ENCODE measurements around the gene C10orf90. TPM values are rescaled to one million over a fixed set of nuclear protein-coding genes. Genes with fewer than 3 reads are reported as not detected.

C10orf90 gene, protein sequence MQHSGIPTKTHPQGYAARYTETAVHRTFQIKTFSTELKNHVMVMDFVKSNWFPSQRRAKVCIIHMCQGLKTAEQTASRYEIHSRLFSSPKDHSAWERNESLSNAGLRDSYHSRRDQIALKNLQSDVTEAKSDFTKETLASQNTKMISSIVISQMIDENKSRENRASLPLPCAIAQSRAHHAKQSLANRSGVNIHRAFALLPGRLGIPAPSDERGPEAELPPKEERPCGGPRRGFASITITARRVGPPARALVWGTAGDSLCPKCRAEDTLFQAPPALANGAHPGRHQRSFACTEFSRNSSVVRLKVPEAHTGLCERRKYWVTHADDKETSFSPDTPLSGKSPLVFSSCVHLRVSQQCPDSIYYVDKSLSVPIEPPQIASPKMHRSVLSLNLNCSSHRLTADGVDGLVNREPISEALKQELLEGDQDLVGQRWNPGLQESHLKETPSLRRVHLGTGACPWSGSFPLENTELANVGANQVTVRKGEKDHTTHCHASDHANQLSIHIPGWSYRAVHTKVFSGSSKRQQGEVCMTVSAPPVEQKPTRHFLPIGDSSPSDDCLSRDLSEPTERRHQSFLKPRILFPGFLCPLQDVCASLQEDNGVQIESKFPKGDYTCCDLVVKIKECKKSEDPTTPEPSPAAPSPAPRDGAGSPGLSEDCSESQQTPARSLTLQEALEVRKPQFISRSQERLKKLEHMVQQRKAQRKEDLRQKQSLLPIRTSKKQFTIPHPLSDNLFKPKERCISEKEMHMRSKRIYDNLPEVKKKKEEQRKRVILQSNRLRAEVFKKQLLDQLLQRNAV
- total RNA-seq = not detected

DNA sequence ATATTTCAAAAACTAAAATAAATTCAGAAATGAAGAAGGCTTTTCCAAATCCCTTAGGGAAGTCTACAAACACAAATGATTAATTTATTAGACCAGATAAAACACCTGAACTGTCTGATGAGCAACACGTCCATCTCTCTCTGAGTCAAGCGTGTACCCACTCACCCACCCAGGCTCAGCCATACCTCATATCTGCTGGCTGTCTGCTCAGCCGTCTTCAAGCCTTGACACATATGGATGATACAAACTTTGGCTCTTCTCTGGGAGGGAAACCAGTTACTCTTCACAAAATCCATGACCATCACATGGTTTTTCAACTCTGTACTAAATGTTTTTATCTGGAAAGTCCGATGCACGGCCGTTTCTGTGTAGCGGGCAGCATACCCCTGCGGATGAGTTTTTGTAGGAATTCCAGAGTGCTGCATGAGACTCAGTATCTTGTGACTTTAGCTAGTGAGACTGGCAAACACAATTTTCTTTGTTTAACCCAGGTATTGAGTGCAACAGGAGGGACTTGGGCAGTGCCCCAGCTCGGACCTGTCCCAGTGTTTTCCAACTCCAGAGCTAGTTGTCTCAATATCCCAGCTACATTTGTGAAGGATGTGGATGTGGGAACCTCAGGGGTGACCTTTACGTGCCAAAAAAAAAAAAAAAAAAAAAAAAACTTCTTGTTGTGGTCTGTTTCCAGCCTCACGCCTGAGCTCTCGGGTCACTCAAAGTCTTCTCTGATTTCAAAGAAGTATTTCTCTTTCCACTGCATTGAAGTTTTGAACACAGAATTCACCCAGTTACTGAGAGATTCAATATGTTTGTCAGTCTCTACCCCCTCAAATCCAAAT lies at the start of gene C10orf90:
Gene C10orf90, minus strand, starts transcription at position 638 of the 839 bp plus-strand sequence. Its CDS starts 213 bp downstream, at position 425.
- CTCF ChIA-PET = no interaction called here
- POLR2A ChIA-PET = no interaction called here

DNA sequence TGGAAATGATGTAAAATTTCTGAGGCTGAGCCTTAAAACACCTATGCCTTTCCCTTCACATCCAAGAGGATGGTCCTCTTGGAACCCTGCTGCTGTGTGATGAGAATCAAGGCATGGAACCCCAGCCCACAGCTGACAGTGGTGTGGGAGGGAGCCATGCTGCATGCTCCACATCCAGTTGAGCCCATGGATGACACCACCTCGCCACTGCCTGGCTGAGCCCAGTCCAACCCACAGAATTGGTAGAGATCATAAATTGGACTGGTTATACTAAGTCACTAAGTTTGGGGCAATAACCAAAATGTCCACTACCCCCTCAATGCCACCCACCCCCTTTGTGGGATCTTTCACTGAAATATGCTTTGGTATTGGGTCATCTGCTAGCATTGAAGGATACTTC lies 45.9 kb upstream of the C10orf90 start:
- CTCF ChIA-PET = no interaction called here

DNA sequence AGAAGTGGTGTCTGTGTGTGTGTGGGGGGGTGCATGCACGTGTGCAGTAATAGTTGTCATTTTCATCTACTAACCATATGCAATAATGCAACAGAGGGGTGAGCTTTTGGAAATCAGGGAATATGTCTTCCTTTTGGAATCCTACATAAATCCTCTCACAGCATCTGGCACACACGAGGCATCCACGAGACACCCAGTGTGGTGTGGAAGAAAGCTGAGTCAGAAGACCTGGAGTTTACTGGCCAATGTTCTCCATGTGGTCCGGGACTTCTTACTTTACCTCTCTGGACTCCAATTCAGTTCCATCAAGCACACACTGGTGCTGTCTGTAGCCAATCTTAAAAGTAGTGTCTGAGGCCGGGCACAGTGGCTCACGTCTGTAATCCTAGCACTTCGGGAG lies 43.1 kb upstream of the C10orf90 start:
- CTCF ChIA-PET = no interaction called here
- POLR2A ChIA-PET = no interaction called here

More for the DNA sequence above, 45.9 kb upstream of the C10orf90 start:
- POLR2A ChIA-PET = no interaction called here

DNA sequence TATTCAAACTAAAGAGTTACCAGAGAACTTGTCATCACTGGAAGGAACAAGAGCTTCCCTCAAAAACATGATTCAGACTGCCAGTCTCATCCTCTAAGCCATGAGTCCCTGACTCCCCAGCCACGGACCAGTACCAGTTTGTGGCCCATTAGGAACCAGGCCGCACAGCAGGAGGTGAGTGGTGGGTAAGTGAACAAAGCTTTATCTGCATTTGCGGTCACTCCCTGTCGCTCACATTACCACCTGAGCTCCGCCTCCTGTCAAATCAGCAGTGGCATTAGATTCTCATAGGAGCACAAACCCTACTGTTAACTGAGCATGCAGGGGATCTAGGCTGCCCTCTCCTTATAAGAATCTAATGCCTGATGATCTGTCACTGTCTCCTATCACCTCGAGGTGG lies 42.2 kb upstream of the C10orf90 start:
- POLR2A ChIA-PET = no interaction called here
- CTCF ChIA-PET = no interaction called here

DNA sequence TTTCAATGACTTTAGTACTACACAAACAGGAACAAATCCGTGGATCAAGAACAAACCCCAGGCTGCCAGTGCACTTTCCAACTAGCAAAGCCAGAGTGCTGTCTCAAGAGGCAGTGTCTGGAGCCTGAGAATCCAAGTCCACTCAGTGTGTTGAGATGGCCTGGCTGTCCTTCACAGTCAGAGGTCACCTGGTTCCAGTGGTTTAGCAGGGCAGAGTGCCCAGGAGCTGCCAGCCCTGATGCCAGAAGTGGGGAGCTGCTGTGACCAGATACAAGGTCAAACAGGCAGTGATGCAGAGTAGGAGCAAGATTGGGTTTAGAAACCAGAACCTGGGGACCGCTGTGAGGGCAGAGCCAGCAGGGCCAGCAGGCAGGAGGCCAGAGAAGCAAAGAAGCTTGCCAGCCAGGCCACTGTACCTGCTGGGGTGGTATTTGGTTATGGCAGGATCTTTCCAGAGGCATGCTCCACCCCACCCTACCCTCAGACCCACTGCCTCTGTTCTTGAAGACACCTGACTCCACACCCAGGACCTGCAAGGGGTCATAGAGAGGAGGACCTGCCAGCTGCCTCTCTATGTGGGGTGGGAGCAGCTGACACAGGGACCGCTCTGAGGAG lies 35.6 kb upstream of the C10orf90 start:
- CTCF ChIA-PET = interaction anchor here (0.6 kb wide), 1 partner anchor 1070 kb away, joined by 3 read pairs; no protein-coding TSS in a partner anchor

DNA sequence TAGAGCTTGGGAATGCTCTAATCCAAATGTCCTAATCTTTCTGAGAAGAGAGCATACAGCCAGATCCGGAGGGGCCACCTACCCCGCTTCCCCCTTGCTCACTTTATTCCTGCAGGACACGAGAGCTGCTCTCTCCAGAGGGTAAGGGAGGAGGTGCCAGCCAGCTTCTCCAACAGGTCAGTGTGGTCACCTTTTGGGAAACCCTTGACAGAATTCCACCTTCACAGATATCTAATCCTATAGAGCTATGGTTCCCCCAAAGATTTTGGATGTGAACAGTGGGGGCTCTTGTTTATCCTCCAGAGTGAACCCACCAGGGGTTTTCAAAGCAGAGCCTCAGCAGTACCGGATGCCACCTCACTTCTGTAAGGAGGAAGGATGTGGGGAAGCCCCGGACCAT lies 34.6 kb upstream of the C10orf90 start:
- POLR2A ChIA-PET = no interaction called here
- CTCF ChIA-PET = no interaction called here

More for the DNA sequence above, 35.6 kb upstream of the C10orf90 start:
- POLR2A ChIA-PET = no interaction called here

DNA sequence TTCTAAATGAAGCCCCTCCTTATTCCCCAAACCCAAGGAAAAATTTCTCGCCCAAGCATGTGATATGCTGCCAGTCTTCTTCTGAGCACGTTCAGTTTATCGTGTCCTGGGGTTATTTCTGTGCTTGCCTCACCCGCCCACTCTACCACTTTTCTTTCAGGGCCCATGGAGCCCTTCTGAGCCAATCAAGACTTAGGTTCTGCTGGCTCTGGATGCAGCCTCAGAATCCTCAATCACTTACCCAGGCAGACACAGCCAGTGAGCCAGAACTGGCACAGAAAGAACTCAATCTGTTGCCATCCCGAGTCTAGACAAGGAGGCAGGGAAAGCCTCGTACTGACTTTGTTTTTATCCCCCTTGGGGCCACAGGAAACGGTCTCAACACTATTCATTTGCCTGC lies 34.2 kb upstream of the C10orf90 start:
- ChIA-PET CTCF (no interaction called here), POLR2A (no interaction called here)

DNA sequence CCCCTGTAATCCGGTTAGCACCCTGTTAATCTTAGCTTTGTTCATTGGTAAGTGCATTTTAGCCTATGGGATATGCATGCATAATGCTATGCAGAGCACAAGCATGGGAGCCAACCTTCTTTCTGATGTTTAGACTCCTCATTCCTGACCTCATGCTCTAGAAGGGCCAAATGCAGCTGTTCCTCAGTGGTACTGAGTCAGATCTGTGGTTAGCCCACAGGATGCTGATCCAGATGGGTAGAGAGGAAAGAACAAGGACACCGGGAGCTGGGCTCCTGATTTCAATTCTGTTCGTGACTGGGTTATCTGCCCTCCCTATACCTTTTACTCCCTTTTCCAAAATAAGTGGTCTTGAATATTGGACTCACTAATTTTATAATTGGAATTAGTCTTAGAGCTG lies 31.7 kb upstream of the C10orf90 start:
- ChIA-PET POLR2A (no interaction called here), CTCF (no interaction called here)

DNA sequence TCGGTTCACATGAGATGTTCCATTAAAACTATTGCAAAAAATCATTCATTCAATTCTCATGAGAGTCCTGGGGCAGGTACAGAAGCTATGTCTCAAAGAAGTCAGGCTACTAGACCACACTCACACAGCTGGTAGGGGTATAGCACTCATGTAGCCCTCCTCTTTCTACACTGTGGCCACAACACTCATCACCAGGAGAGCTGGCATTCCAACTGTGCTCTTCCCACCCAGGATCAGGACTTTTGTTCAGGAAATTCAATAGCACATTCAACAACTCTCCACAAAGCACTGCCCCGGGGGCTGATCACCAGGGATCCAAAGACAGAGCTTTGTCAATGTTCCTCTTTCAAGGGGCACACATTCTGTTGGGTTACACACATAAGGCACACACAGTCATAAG lies 31.0 kb upstream of the C10orf90 start:
- POLR2A ChIA-PET = no interaction called here
- CTCF ChIA-PET = no interaction called here

DNA sequence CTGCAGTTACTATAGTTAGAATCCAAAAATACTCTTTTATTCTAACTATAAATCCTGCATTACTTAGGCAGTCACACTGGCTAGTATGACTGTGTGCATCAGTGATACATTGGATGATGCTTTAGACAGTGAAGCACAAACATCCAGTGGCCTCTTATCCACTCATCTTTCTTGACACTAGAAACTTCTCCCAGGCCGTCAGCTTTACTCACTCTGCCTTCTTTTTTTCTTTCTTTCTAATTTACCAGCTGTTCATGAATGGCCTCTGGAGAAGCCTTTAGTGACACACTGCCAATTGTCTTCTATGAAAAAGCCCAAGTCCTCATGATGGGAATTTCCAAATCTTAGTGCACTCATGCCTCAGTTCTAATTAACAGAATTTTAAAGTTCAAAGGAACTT lies 26.2 kb upstream of the C10orf90 start:
- ChIA-PET CTCF (no interaction called here), POLR2A (no interaction called here)

DNA sequence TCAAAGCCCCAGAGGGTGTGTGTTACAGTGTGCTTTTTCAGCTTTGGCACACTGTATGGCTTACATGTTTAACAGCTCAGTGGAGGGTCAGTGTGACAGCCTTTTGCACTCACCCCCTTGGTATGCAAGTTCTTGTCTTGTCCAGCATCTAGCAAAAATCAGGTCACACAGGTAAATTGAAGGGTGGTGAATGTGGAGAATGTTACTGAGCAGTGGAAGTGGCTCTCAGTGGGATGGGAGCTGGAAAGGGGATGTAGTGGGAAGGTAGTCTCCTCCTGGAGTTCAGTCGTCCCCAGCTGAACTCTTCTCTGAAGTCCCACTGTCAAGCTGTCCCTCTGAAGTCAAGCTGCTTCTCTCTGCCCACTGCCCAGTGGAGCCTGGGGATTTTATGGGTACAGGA lies 21.0 kb upstream of the C10orf90 start:
- ChIA-PET CTCF (no interaction called here), POLR2A (no interaction called here)

DNA sequence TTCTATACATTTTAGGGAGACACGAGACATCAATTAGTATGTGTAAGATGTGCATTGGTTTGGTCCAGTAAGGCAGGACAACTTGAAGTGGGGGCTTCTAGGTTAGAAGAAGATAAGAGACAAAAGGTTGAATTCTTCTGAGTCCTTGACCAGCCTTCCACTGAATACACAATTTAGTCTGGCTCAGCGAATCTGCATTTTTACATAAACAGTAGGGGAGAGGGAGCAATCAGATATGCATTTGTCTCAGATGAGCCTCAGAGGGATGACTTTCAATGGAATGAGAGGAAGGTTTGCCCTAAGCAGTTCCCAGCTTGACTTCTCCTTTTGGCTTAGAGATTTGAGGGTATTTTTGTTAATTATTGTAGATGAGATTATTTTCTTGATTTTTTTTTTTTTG lies 20.0 kb upstream of the C10orf90 start:
- CTCF ChIA-PET = no interaction called here
- POLR2A ChIA-PET = no interaction called here

DNA sequence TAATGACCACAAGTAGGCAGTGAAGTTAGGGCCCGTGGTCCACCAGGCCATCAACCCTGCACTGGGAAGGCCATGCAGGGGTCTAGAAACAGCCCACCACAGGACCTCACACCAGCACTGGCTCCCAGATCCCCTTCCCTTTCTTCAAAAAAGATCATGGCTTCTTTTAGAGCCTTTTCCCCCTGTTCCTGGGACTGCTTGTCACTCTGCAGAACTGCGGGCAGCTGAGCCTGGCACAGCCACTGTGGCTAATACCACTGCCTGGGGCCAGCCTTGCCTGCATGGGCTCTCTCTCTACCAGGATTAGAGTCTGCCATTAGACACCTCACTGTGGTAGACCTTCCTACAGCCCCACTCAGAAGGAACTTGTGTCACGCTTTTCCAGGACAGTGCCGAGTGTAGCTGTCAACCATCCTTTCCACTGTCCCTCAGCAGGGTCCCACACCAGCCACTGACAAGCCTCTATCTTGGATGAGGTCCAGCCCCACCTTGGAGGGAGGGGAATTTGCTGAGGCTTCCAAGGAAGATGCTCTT lies 19.0 kb upstream of the C10orf90 start:
- CTCF ChIA-PET = no interaction called here
- POLR2A ChIA-PET = no interaction called here

DNA sequence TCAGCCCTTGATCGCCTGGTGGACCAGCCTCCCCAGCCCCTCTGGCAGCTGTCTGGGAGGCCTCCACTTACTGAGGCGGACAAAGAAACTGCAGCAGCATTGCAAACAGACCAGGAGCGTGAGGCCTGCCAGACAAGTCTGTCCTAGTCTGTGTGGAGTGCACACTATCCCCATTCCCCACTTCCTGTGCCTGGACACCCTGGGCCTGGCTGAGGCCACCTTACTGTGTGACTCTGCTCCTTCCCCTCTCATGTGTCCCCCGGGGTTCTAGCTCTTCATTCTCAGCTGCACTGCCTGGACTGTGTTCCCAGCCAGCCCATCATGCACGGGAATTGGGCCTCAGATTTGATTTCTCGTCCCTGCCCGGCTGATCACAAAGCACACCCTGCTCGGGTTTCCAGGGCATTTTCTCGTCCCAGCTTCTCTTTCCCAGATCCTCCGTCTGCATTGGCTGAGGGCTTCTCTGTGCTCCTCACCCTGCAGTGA lies 16.7 kb upstream of the C10orf90 start:
- POLR2A ChIA-PET = no interaction called here
- CTCF ChIA-PET = no interaction called here

DNA sequence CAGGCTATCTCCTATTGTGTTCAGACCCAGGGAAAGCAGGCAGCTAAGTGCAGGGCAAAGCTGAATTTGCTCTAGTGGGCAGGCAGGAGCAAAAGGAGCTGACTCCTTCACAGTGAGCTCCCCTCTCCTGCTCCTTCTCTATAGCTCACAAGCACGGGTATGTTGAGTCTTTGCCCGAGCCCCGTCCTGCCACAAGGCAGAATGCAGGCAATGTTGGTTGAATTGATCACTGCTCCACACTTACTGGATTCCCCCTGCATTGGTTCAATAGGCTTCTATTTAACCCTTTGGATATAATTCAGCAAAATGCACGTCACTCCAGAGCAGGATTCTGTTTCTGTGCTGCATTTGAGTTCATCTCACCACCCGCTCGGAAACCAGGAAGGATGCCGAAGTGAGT lies 16.2 kb upstream of the C10orf90 start:
- POLR2A ChIA-PET = no interaction called here

DNA sequence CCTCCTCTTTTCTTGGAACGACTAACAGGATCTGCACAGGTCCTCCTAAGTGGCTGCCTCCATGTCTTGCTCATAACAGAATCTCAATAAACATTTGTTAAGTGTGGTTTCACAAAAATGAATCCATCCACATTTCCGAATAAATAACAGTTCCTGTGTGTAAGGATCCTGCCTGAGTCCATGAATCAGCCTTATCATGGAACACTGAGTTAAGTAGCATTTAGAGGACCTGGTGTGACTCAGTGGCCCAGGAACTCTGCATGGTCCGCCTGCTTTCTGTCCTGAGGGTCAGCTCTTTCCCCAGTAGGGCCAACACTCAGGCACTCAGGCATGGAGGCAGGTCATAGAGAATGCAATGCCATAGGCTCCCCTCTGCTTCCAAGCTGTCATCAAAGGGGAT lies 15.8 kb upstream of the C10orf90 start:
- ChIA-PET CTCF (no interaction called here), POLR2A (no interaction called here)

More for the DNA sequence above, 16.2 kb upstream of the C10orf90 start:
- CTCF ChIA-PET = no interaction called here

DNA sequence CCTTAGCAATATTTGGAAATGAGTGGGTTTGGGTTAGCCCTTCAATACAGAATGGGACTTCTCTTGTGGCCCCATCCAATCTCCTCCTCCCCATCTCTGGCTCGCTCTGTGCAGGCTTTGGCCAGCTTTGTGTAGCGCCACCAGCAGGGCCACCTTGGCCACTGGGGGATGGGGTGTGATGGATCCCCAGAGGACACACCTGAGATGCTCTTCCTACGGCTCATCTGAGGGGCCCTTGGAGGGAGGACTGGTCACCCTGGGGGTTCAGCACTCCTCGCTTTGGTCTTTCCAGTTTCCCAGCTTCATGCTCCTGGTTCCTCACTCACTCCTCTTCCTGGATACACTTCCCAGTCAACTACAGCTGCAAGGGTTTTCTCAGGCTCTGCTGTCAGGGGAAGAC lies 15.3 kb upstream of the C10orf90 start:
- POLR2A ChIA-PET = no interaction called here
- CTCF ChIA-PET = no interaction called here

DNA sequence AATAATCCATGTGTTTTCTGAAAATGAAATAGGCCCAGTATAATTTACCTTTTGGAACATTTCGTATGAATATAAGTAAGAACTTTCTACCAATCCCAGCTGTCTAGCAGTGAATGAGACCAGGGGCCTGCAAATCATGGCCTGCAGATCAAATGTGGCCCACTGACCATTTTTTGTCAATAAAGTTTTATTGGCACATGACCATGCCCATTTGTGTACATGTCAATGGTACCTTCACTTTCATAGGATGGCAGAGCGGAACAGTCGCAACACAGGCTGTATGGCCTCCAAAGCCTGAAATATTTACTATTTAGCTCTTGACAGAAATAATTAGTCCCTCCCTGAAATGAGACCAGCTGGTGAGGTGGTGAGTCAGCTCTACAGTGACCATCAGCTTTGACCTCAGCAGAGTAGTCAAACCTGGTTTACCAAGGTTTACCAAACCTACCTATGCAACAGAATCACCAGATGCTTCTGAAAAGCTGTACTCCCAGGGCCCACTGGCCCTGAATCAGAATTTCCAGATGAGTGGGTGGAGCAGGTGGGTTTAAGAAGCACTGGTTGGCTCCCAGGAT lies 13.8 kb upstream of the C10orf90 start:
- CTCF ChIA-PET = no interaction called here
- POLR2A ChIA-PET = no interaction called here

DNA sequence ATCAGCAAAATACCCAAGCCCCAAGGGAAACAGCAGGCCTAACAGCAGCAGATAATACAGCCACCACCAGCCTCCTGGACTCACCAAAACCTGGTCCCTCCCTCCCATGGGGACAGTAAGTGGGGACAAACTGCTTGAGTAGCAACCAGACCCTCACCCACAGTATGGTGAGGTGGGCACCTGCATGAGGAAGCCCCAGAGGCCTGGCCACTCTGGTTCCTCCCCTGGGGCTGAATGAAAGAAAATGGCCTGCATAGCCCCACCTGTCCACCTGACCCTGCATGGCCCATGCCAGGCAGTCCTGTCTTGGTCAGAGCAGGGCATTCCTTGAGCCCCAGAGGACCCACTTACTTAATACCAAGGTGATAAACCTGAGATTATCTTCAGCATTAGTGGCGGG lies 13.0 kb upstream of the C10orf90 start:
- CTCF ChIA-PET = no interaction called here
- POLR2A ChIA-PET = no interaction called here

All from activated CD8-positive, alpha-beta memory T cell treated with anti-CD3 and anti-CD28 coated beads for 36 hours (primary cell).